Fibroblast of villous mesenchyme (primary cell): ENCODE results near the gene FNDC1. TPM values are rescaled to one million over a fixed set of nuclear protein-coding genes. Genes with fewer than 3 reads are reported as not detected.

ENCODE experiments used
- DNase-seq: peaks from one replicate; pipeline ENCODE4 v3.0.0-alpha.2; 2010; ENCODE audit warnings: low read depth
- H3K4me3 ChIP-seq: 2 replicates; pipeline ENCODE4 v1.5.1; 2011; ENCODE audit warnings: low read depth, mild to moderate bottlenecking, low read length
- CTCF ChIP-seq: IDR thresholded peaks from 2 replicates; pipeline ENCODE4 v1.5.1; 2012; ENCODE audit warnings: low read depth, mild to moderate bottlenecking, low read length; ENCODE audit not compliant: insufficient read depth
- total RNA-seq: library from RNA; depleted of rRNA; stranded (reverse); fragments of >200 nt; gene quantifications from 2 replicates; pipeline ENCODE4 v1.2.3, GENCODE V29; 2012

FNDC1 gene
- total RNA-seq, 1 donor, result under 0.01 TPM

- TF ChIP-seq CTCF, result no peak
- no peak for DNase-seq
- no peak overlapping the region for H3K4me3 ChIP-seq
Observed at GRCh38 chr6:159255434-159255951, 86.3 kb downstream of the FNDC1 start.

GRCh38 chr6:159256128-159256527, 86.9 kb downstream of the FNDC1 start:
- DNase-seq, result no peak
- no peak for TF ChIP-seq CTCF

GRCh38 chr6:159257846-159258245, 88.6 kb downstream of the FNDC1 start:
- no peak for TF ChIP-seq CTCF
- DNase-seq, result no peak
- no peak overlapping the region for H3K4me3 ChIP-seq

More at GRCh38 chr6:159256128-159256527, 86.9 kb downstream of the FNDC1 start:
- no peak overlapping the region for H3K4me3 ChIP-seq

GRCh38 chr6:159259441-159260125, 90.4 kb downstream of the FNDC1 start:
- TF ChIP-seq CTCF, result no peak
- no peak overlapping the region for H3K4me3 ChIP-seq
- no peak for DNase-seq

GRCh38 chr6:159260208-159260607, 91.0 kb downstream of the FNDC1 start:
- H3K4me3 ChIP-seq, result no peak overlapping the region
- DNase-seq, result no peak
- no peak for TF ChIP-seq CTCF

- no peak for TF ChIP-seq CTCF
- no peak for DNase-seq
- no peak overlapping the region for H3K4me3 ChIP-seq
Observed at GRCh38 chr6:159261995-159262394, 92.8 kb downstream of the FNDC1 start.

GRCh38 chr6:159262586-159262985, 93.4 kb downstream of the FNDC1 start:
- DNase-seq, result no peak
- no peak overlapping the region for H3K4me3 ChIP-seq

More at GRCh38 chr6:159262586-159262985, 93.4 kb downstream of the FNDC1 start:
- no peak for TF ChIP-seq CTCF
